ENCODE measurements around the gene GPR17.
A peak's percentile ranks its signal among the peaks of the same experiment; 100 is the strongest.

The GPR17 gene

GRCh38 chr2:127683056-127683455 is 37.1 kb downstream of the GPR17 start:
- peaks cover 6 to 19% of the 10 kb centered on the region in 2 experiments for H3K27me3 ChIP-seq (ENCODE audit: control insufficient read depth in 1 of 2, insufficient read depth in 1 of 2, low read length in 2 of 2)
- peaks cover 2% of the 10 kb centered on the region for H3K9me3 ChIP-seq (ENCODE audit: control insufficient read depth, low read length)
- no peaks in the 10 kb centered on the region for H3K79me1 ChIP-seq (replicated peaks; ENCODE audit: low read length, poor library complexity, severe bottlenecking)
- no peak overlapping the region for H3K18ac ChIP-seq (ENCODE audit: low read depth in 1 of 2, low read length in 2 of 2)
- H2BK120ac ChIP-seq (ENCODE audit: low read depth, low read length): no peak overlapping the region
- H3K4me2 ChIP-seq (ENCODE audit: low read length, poor library complexity, severe bottlenecking): no peak overlapping the region
- H3K23ac ChIP-seq (ENCODE audit: low read length in 2 of 2): no peak overlapping the region
- no peak for DNase-seq
- no peak overlapping the region for H3K4ac ChIP-seq (ENCODE audit: low read depth in 1 of 2, low read length in 2 of 2)
- H4K91ac ChIP-seq (ENCODE audit: low read length): no peak overlapping the region
- no peak overlapping the region for H2BK5ac ChIP-seq (ENCODE audit: low read depth, low read length, poor library complexity, severe bottlenecking)
- no peak overlapping the region for H3K4me3 ChIP-seq (ENCODE audit: insufficient read depth in 1 of 2, low read depth in 1 of 2, low read length in 2 of 2)
- H4K8ac ChIP-seq (ENCODE audit: low read length): no peak overlapping the region
- H3K27ac ChIP-seq (ENCODE audit: low read length, poor library complexity, severe bottlenecking): no peak overlapping the region
- no peak overlapping the region for H3K14ac ChIP-seq (ENCODE audit: low read length in 2 of 2)
- H2BK15ac ChIP-seq (ENCODE audit: low read depth, poor library complexity, severe bottlenecking): no peak overlapping the region
- no peaks in the 10 kb centered on the region for H3K36me3 ChIP-seq (ENCODE audit: control insufficient read depth in 1 of 2, insufficient read depth in 2 of 2, low read depth in 1 of 2, low read length in 2 of 2)
- no peak overlapping the region for H2BK12ac ChIP-seq (ENCODE audit: low read length in 2 of 2)
- H2AK5ac ChIP-seq (ENCODE audit: low read length, severe bottlenecking): no peak overlapping the region
- H2AFZ ChIP-seq (ENCODE audit: low read depth, low read length): no peak overlapping the region
- peaks cover 3% of the 10 kb centered on the region for H3K4me1 ChIP-seq (ENCODE audit: control insufficient read depth, insufficient read depth, low read depth, low read length)
- no peak overlapping the region for H3K9ac ChIP-seq (ENCODE audit: low read length)

GRCh38 chr2:127683757-127684156 is 37.8 kb downstream of the GPR17 start:
- peaks cover 3% of the 10 kb centered on the region for H3K4me1 ChIP-seq (ENCODE audit: control insufficient read depth, insufficient read depth, low read depth, low read length)
- DNase-seq: peak; percentile 62
- WGBS: 51% methylated on average over 15 of the region's 15 CpGs

GRCh38 chr2:127685410-127686080 is 39.6 kb downstream of the GPR17 start:
- no peak overlapping the region for H2AK5ac ChIP-seq (ENCODE audit: low read length, severe bottlenecking)
- H3K4me3 ChIP-seq (ENCODE audit: insufficient read depth in 1 of 2, low read depth in 1 of 2, low read length in 2 of 2): no peak overlapping the region
- H3K4me1 ChIP-seq (ENCODE audit: control insufficient read depth, insufficient read depth, low read depth, low read length): peaks cover 3% of the 10 kb centered on the region
- no peak overlapping the region for H3K27ac ChIP-seq (ENCODE audit: low read length, poor library complexity, severe bottlenecking)
- no peak overlapping the region for H4K8ac ChIP-seq (ENCODE audit: low read length)
- H3K14ac ChIP-seq (ENCODE audit: low read length in 2 of 2): no peak overlapping the region
- no peaks in the 10 kb centered on the region for H3K36me3 ChIP-seq (ENCODE audit: control insufficient read depth in 1 of 2, insufficient read depth in 2 of 2, low read depth in 1 of 2, low read length in 2 of 2)
- peaks cover 11% of the 10 kb centered on the region for H3K9me3 ChIP-seq (ENCODE audit: control insufficient read depth, low read length)
- no peaks in the 10 kb centered on the region for H3K79me1 ChIP-seq (replicated peaks; ENCODE audit: low read length, poor library complexity, severe bottlenecking)
- H2BK5ac ChIP-seq (ENCODE audit: low read depth, low read length, poor library complexity, severe bottlenecking): no peak overlapping the region
- DNase-seq: no peak
- no peak overlapping the region for H3K4ac ChIP-seq (ENCODE audit: low read depth in 1 of 2, low read length in 2 of 2)
- no peak overlapping the region for H2BK12ac ChIP-seq (ENCODE audit: low read length in 2 of 2)
- no peak overlapping the region for H3K23ac ChIP-seq (ENCODE audit: low read length in 2 of 2)
- no peak overlapping the region for H3K18ac ChIP-seq (ENCODE audit: low read depth in 1 of 2, low read length in 2 of 2)
- H3K9ac ChIP-seq (ENCODE audit: low read length): no peak overlapping the region
- no peak overlapping the region for H2AFZ ChIP-seq (ENCODE audit: low read depth, low read length)
- WGBS: 81% methylated on average over 8 of the region's 8 CpGs
- peak overlapping the region; percentile 48 for H2BK15ac ChIP-seq (ENCODE audit: low read depth, poor library complexity, severe bottlenecking)
- H2BK120ac ChIP-seq (ENCODE audit: low read depth, low read length): no peak overlapping the region
- no peaks in the 10 kb centered on the region for H3K27me3 ChIP-seq (ENCODE audit: control insufficient read depth in 1 of 2, insufficient read depth in 1 of 2, low read length in 2 of 2)
- no peak overlapping the region for H3K4me2 ChIP-seq (ENCODE audit: low read length, poor library complexity, severe bottlenecking)
- no peak overlapping the region for H4K91ac ChIP-seq (ENCODE audit: low read length)

More at GRCh38 chr2:127683757-127684156, 37.8 kb downstream of the GPR17 start:
- Histone ChIP-seq H2BK15ac (ENCODE audit: low read depth, poor library complexity, severe bottlenecking) (no peak overlapping the region), H2AK5ac (ENCODE audit: low read length, severe bottlenecking) (no peak overlapping the region), H3K18ac (ENCODE audit: low read depth in 1 of 2, low read length in 2 of 2) (peak overlapping the region in 1 of 2 experiments; percentile 31), H3K23ac (ENCODE audit: low read length in 2 of 2) (no peak overlapping the region), H3K4me3 (ENCODE audit: insufficient read depth in 1 of 2, low read depth in 1 of 2, low read length in 2 of 2) (no peak overlapping the region), H2BK120ac (ENCODE audit: low read depth, low read length) (no peak overlapping the region), H3K79me1 (replicated peaks; ENCODE audit: low read length, poor library complexity, severe bottlenecking) (no peaks in the 10 kb centered on the region), H3K27me3 (ENCODE audit: control insufficient read depth in 1 of 2, insufficient read depth in 1 of 2, low read length in 2 of 2) (peaks cover 0 to 12% of the 10 kb centered on the region in 2 experiments), H2AFZ (ENCODE audit: low read depth, low read length) (no peak overlapping the region), H2BK5ac (ENCODE audit: low read depth, low read length, poor library complexity, severe bottlenecking) (no peak overlapping the region), H3K4me2 (ENCODE audit: low read length, poor library complexity, severe bottlenecking) (no peak overlapping the region), H4K8ac (ENCODE audit: low read length) (peak overlapping the region; percentile 12), H3K9me3 (ENCODE audit: control insufficient read depth, low read length) (peaks cover 9% of the 10 kb centered on the region), H3K9ac (ENCODE audit: low read length) (no peak overlapping the region), H3K36me3 (ENCODE audit: control insufficient read depth in 1 of 2, insufficient read depth in 2 of 2, low read depth in 1 of 2, low read length in 2 of 2) (no peaks in the 10 kb centered on the region), H3K4ac (ENCODE audit: low read depth in 1 of 2, low read length in 2 of 2) (peak overlapping the region in 1 of 2 experiments; percentile 13), H2BK12ac (ENCODE audit: low read length in 2 of 2) (no peak overlapping the region), H3K14ac (ENCODE audit: low read length in 2 of 2) (peak overlapping the region in 1 of 2 experiments; percentile 29), H3K27ac (ENCODE audit: low read length, poor library complexity, severe bottlenecking) (no peak overlapping the region), H4K91ac (ENCODE audit: low read length) (peak overlapping the region; percentile 57)

GRCh38 chr2:127688405-127688804 is 42.5 kb downstream of the GPR17 start:
- H3K4me3 ChIP-seq (ENCODE audit: insufficient read depth in 1 of 2, low read depth in 1 of 2, low read length in 2 of 2): no peak overlapping the region
- H2BK120ac ChIP-seq (ENCODE audit: low read depth, low read length): no peak overlapping the region
- H2BK12ac ChIP-seq (ENCODE audit: low read length in 2 of 2): no peak overlapping the region
- H3K14ac ChIP-seq (ENCODE audit: low read length in 2 of 2): no peak overlapping the region
- H3K27me3 ChIP-seq (ENCODE audit: control insufficient read depth in 1 of 2, insufficient read depth in 1 of 2, low read length in 2 of 2): no peaks in the 10 kb centered on the region
- no peak overlapping the region for H2BK15ac ChIP-seq (ENCODE audit: low read depth, poor library complexity, severe bottlenecking)
- H3K4me2 ChIP-seq (ENCODE audit: low read length, poor library complexity, severe bottlenecking): no peak overlapping the region
- no peak overlapping the region for H3K23ac ChIP-seq (ENCODE audit: low read length in 2 of 2)
- WGBS: no CpG with 5 or more reads among the region's 1 CpG
- no peaks in the 10 kb centered on the region for H3K36me3 ChIP-seq (ENCODE audit: control insufficient read depth in 1 of 2, insufficient read depth in 2 of 2, low read depth in 1 of 2, low read length in 2 of 2)
- no peak overlapping the region for H2AFZ ChIP-seq (ENCODE audit: low read depth, low read length)
- no peak overlapping the region for H3K4ac ChIP-seq (ENCODE audit: low read depth in 1 of 2, low read length in 2 of 2)
- H3K9ac ChIP-seq (ENCODE audit: low read length): no peak overlapping the region
- H4K91ac ChIP-seq (ENCODE audit: low read length): no peak overlapping the region
- no peak overlapping the region for H3K27ac ChIP-seq (ENCODE audit: low read length, poor library complexity, severe bottlenecking)
- no peak overlapping the region for H3K18ac ChIP-seq (ENCODE audit: low read depth in 1 of 2, low read length in 2 of 2)
- H2BK5ac ChIP-seq (ENCODE audit: low read depth, low read length, poor library complexity, severe bottlenecking): no peak overlapping the region
- H4K8ac ChIP-seq (ENCODE audit: low read length): no peak overlapping the region
- no peaks in the 10 kb centered on the region for H3K79me1 ChIP-seq (replicated peaks; ENCODE audit: low read length, poor library complexity, severe bottlenecking)
- peaks cover 3% of the 10 kb centered on the region for H3K4me1 ChIP-seq (ENCODE audit: control insufficient read depth, insufficient read depth, low read depth, low read length)
- no peak for DNase-seq
- no peak overlapping the region for H2AK5ac ChIP-seq (ENCODE audit: low read length, severe bottlenecking)
- H3K9me3 ChIP-seq (ENCODE audit: control insufficient read depth, low read length): peaks cover 17% of the 10 kb centered on the region

Measured in mesenchymal stem cell (in vitro differentiated cells and primary cell).